BE2C (cell line): ENCODE measurements around the gene NFATC2.

ENCODE experiments used
- DNase-seq: peaks from one replicate; pipeline ENCODE4 v3.0.0-alpha.2; 2020
- H3K27me3 ChIP-seq: fragments of 250-450 bp; sonication (Bioruptor Pico); 2 replicates; pipeline ENCODE4 v1.5.1; 2020; ENCODE audit warnings: mild to moderate bottlenecking
- H3K36me3 ChIP-seq: fragments of 250-450 bp; sonication (Bioruptor Pico); 2 replicates; pipeline ENCODE4 v1.5.1; 2020; ENCODE audit warnings: mild to moderate bottlenecking
- H3K4me1 ChIP-seq: fragments of 250-450 bp; sonication (Bioruptor Pico); 2 replicates; pipeline ENCODE4 v1.5.1; 2020
- H3K4me3 ChIP-seq: 2 replicates; pipeline ENCODE4 v1.5.1; 2011; ENCODE audit warnings: low read depth, low read length
- H3K9me3 ChIP-seq: fragments of 250-450 bp; sonication (Bioruptor Pico); 2 replicates; pipeline ENCODE4 v1.5.1; 2020
- CTCF ChIP-seq: IDR thresholded peaks from 2 replicates; pipeline ENCODE4 v1.5.1; 2012; ENCODE audit warnings: mild to moderate bottlenecking, low read depth, low read length

NFATC2 gene

DNA sequence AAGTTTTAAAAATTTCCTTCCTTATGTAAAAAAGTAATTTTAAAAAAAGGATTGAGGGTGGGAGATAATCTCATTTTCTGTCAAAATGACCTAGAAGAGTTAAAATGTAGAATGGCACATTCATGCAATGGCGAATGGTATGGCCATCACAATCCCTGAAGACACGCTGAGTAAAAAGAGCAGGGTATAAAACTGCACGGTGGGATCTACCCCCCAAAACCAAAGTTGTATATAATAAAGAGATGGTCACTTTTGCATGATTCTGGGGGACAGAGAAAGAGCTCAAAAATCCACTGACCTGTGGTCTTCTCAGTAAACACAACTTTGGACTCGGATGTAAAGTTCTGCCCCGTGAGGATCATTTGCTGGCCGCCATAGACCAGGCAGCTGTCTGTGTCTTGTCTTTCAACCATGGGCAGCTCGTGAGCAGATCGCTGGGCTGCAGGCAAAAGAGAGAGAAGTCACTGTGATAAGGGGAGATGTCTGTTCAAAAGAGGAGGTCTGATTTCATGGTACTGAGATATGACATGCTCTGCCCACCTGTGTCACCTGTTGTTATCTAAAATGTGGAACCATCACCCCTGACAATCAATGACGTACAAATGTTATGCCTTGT lies 88.2 kb downstream of the NFATC2 start:
- TF ChIP-seq CTCF = no peak
- DNase-seq = no peak
- H3K4me1 ChIP-seq = 0 out of 2 replicates have a peak, but pooled peaks cover 2% of the 10 kb centered on the region
- no peak overlapping the region for H3K4me3 ChIP-seq
- H3K27me3 ChIP-seq = no peaks in the 10 kb centered on the region
- no peaks in the 10 kb centered on the region for H3K9me3 ChIP-seq
- no peaks in the 10 kb centered on the region for H3K36me3 ChIP-seq

- H3K4me3 ChIP-seq = no peak overlapping the region
- no peaks in the 10 kb centered on the region for H3K9me3 ChIP-seq
- H3K27me3 ChIP-seq = no peaks in the 10 kb centered on the region
- DNase-seq = no peak
- no peak for TF ChIP-seq CTCF
- H3K36me3 ChIP-seq = no peaks in the 10 kb centered on the region
- H3K4me1 ChIP-seq = 0 out of 2 replicates have a peak, but pooled peaks cover 2% of the 10 kb centered on the region
Observed at GRCh38 chr20:51452734-51453365, 89.7 kb downstream of the NFATC2 start.

GRCh38 chr20:51452091-51452613 lies 90.4 kb downstream of the NFATC2 start:
- Histone ChIP-seq H3K9me3 (no peaks in the 10 kb centered on the region), H3K4me1 (0 out of 2 replicates have a peak, but pooled peaks cover 2% of the 10 kb centered on the region), H3K36me3 (no peaks in the 10 kb centered on the region), H3K27me3 (no peaks in the 10 kb centered on the region), H3K4me3 (no peak overlapping the region)
- no peak for TF ChIP-seq CTCF
- no peak for DNase-seq

DNA sequence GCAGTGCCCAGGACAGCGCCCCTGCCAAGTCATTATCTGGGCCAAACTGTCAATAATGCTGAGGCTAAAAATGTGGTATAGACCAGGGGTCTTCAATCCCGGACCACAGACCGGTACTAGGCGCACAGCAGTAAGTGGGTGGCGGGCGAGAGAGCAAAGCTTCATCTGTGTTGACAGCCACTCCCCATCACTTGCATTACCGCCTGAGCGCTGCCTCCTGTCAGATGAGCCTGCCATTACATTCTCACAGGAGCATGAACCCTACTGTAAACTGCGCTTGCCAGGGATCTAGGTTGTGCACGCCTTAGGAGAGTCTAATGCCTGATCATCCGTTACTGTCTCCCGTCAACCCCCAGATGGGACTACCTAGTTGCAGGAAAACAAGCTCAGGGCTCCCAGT lies 91.0 kb downstream of the NFATC2 start:
- Histone ChIP-seq H3K36me3 (no peaks in the 10 kb centered on the region), H3K4me1 (0 out of 2 replicates have a peak, but pooled peaks cover 2% of the 10 kb centered on the region), H3K9me3 (no peaks in the 10 kb centered on the region), H3K27me3 (no peaks in the 10 kb centered on the region), H3K4me3 (no peak overlapping the region)
- no peak for DNase-seq
- TF ChIP-seq CTCF = no peak

GRCh38 chr20:51450984-51451383 lies 91.5 kb downstream of the NFATC2 start:
- Histone ChIP-seq H3K27me3 (no peaks in the 10 kb centered on the region), H3K36me3 (no peaks in the 10 kb centered on the region), H3K9me3 (no peaks in the 10 kb centered on the region), H3K4me3 (no peak overlapping the region), H3K4me1 (no peaks in the 10 kb centered on the region)
- TF ChIP-seq CTCF = no peak
- DNase-seq = no peak

- H3K4me3 ChIP-seq = no peak overlapping the region
- no peak for DNase-seq
- no peaks in the 10 kb centered on the region for H3K36me3 ChIP-seq
- H3K27me3 ChIP-seq = no peaks in the 10 kb centered on the region
- H3K4me1 ChIP-seq = no peaks in the 10 kb centered on the region
- no peak for TF ChIP-seq CTCF
- no peaks in the 10 kb centered on the region for H3K9me3 ChIP-seq
Observed at GRCh38 chr20:51450221-51450712, 92.3 kb downstream of the NFATC2 start.
